HG02973 (cell line): ENCODE results near the gene FAM174B.

ENCODE experiments used
- ATAC-seq: cut with Tn5 transposase; IDR thresholded peaks from one replicate; pipeline ENCODE4 v1.9.1; 2021; ENCODE audit warnings: moderate library complexity; ENCODE audit not compliant: unreplicated experiment

Gene FAM174B

GRCh38 chr15:92643849-92644815, 11.4 kb downstream of the FAM174B start:
- ATAC-seq: no peak

- ATAC-seq: no peak
These were observed 16.7 kb downstream of the FAM174B start for GRCh38 chr15:92638709-92639365.

GRCh38 chr15:92638291-92638708, 17.3 kb downstream of the FAM174B start:
- no peak for ATAC-seq

GRCh38 chr15:92637626-92638025, 17.9 kb downstream of the FAM174B start:
- no peak for ATAC-seq

GRCh38 chr15:92636908-92637481, 18.6 kb downstream of the FAM174B start:
- ATAC-seq: no peak

GRCh38 chr15:92636401-92636907, 19.1 kb downstream of the FAM174B start:
- ATAC-seq: no peak

- ATAC-seq: no peak
These were observed 20.8 kb downstream of the FAM174B start for GRCh38 chr15:92634671-92635201.

- ATAC-seq: no peak
These were observed 21.5 kb downstream of the FAM174B start for GRCh38 chr15:92634060-92634459.

- ATAC-seq: no peak
These were observed 22.2 kb downstream of the FAM174B start for GRCh38 chr15:92633418-92633817.

GRCh38 chr15:92633001-92633400, 22.6 kb downstream of the FAM174B start:
- ATAC-seq: no peak

GRCh38 chr15:92631721-92632120, 23.9 kb downstream of the FAM174B start:
- ATAC-seq: no peak

- no peak for ATAC-seq
These were observed 25.5 kb downstream of the FAM174B start for GRCh38 chr15:92629975-92630626.

- no peak for ATAC-seq
These were observed 26.1 kb downstream of the FAM174B start for GRCh38 chr15:92629276-92629974.

- ATAC-seq: no peak
These were observed 28.6 kb downstream of the FAM174B start for GRCh38 chr15:92627014-92627413.

GRCh38 chr15:92625251-92625980, 30.2 kb downstream of the FAM174B start:
- peak; percentile 72 for ATAC-seq

- ATAC-seq: no peak
These were observed 31.1 kb downstream of the FAM174B start for GRCh38 chr15:92624401-92624991.

- no peak for ATAC-seq
These were observed 32.1 kb downstream of the FAM174B start for GRCh38 chr15:92623435-92623834.

- no peak for ATAC-seq
These were observed 33.5 kb downstream of the FAM174B start for GRCh38 chr15:92621972-92622533.

- ATAC-seq: no peak
These were observed 34.6 kb downstream of the FAM174B start for GRCh38 chr15:92620991-92621390.
